PFSK-1 (cell line): ENCODE results near the gene SDC1.

ENCODE experiments used
- POLR2AphosphoS5 ChIP-seq: IDR thresholded peaks from 2 replicates; pipeline ENCODE4 v1.6.1; 2012; ENCODE audit warnings: low read depth, mild to moderate bottlenecking, control low read depth, low read length, moderate library complexity
- TAF1 ChIP-seq: IDR thresholded peaks from 2 replicates; pipeline ENCODE4 v1.6.1; 2012; ENCODE audit warnings: low read length, control low read depth, borderline replicate concordance; ENCODE audit not compliant: insufficient read depth
- TF ChIP-seq, protein P1 (sequence below), 2 experiments: IDR thresholded peaks; 2 replicates each; pipeline versions ENCODE4 v1.6.1 to v1.8.0; 2011 to 2012; ENCODE audit warnings: low read depth in 2 of 2, low read length in 2 of 2, control low read depth in 1 of 2, inconsistent platforms in 1 of 2, mild to moderate bottlenecking in 1 of 2, moderate library complexity in 1 of 2; ENCODE audit not compliant: insufficient read depth in 1 of 2

DNA sequence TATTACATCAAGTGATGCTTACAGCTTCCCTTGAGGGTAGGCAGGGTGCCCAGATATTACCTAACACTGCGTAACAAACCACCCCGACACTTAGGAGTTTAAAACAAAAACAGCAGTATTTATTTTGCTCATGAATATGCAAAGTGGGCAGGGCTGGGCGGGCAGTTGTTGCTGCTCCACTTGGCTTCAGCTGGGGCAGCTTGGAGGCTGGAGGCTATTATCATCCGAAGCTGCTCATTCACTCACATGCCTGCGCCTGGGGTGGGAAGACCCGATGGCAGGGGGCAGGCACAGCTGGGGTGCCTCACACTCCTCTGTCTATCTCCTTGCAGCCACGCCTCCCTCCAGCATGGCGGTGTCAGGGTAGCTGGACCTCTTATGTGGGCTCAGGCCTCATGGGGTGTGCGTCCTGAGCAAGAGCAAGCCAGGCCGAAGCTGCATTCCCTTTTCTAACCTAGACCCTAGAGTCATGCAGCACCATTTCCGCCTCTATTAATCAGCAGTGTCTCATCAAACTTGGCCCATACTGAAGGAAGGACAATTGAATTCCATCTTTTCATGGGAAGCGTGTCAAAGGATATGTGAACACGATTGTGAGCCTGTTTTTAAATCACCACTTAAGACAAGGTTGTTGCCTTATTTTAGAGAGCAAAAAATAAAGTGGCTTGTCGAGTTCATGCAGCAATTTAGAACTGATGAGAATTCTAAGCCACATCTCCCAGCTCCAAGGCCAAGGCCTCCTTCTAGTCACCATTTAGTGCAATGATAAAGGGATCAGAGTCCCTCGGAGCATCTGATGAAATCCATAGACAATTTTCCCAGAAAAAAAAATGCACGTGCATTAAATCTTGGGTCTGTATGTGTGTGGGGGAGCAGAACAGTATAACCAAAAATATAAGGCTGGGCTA is 54.9 kb downstream of the SDC1 start:
- TF ChIP-seq TAF1 = no peak
- no peak for TF ChIP-seq POLR2AphosphoS5
- TF ChIP-seq, protein P1, sequence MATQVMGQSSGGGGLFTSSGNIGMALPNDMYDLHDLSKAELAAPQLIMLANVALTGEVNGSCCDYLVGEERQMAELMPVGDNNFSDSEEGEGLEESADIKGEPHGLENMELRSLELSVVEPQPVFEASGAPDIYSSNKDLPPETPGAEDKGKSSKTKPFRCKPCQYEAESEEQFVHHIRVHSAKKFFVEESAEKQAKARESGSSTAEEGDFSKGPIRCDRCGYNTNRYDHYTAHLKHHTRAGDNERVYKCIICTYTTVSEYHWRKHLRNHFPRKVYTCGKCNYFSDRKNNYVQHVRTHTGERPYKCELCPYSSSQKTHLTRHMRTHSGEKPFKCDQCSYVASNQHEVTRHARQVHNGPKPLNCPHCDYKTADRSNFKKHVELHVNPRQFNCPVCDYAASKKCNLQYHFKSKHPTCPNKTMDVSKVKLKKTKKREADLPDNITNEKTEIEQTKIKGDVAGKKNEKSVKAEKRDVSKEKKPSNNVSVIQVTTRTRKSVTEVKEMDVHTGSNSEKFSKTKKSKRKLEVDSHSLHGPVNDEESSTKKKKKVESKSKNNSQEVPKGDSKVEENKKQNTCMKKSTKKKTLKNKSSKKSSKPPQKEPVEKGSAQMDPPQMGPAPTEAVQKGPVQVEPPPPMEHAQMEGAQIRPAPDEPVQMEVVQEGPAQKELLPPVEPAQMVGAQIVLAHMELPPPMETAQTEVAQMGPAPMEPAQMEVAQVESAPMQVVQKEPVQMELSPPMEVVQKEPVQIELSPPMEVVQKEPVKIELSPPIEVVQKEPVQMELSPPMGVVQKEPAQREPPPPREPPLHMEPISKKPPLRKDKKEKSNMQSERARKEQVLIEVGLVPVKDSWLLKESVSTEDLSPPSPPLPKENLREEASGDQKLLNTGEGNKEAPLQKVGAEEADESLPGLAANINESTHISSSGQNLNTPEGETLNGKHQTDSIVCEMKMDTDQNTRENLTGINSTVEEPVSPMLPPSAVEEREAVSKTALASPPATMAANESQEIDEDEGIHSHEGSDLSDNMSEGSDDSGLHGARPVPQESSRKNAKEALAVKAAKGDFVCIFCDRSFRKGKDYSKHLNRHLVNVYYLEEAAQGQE (IDR thresholded peaks at IDR 0.05; ENCODE audit: insufficient read depth in 1 of 2, low read depth in 2 of 2, low read length in 2 of 2) = no peak
